Astrocyte (in vitro differentiated cells and primary cell): ENCODE data around the gene SMIM10L2A. TPM values are rescaled to one million over a fixed set of nuclear protein-coding genes. Genes with fewer than 3 reads are reported as not detected.

Source experiments
- DNase-seq: peaks from one replicate; pipeline ENCODE4 v3.0.0-alpha.2; 2010; ENCODE audit warnings: low read depth
- FAIRE-seq: peaks from 2 replicates; lab custom pipeline; 2011; peaks lifted over from hg19 to GRCh38; lab: Jason Lieb, UNC
- H2AFZ ChIP-seq: 2 replicates; pipeline ENCODE4 v1.6.0; 2012; ENCODE audit warnings: low read depth, low read length, inconsistent platforms
- H3K27ac ChIP-seq: 2 replicates; pipeline ENCODE4 v1.5.1; 2011; ENCODE audit warnings: low read depth, low read length, inconsistent platforms
- H3K27me3 ChIP-seq: 2 replicates; pipeline ENCODE4 v1.6.0; 2011; ENCODE audit warnings: low read length, inconsistent platforms; ENCODE audit not compliant: insufficient read depth
- H3K36me3 ChIP-seq: 2 replicates; pipeline ENCODE4 v1.5.1; 2011; ENCODE audit warnings: low read length, inconsistent platforms; ENCODE audit not compliant: insufficient read depth
- H3K4me1 ChIP-seq: 2 replicates; pipeline ENCODE4 v1.5.1; 2011; ENCODE audit warnings: low read length, inconsistent platforms; ENCODE audit not compliant: insufficient read depth
- H3K4me2 ChIP-seq: 2 replicates; pipeline ENCODE4 v1.6.0; 2012; ENCODE audit warnings: low read length, inconsistent platforms
- H3K4me3 ChIP-seq: 2 replicates; pipeline ENCODE4 v1.5.1; 2011; ENCODE audit warnings: low read depth, mild to moderate bottlenecking, low read length, inconsistent platforms; ENCODE audit not compliant: insufficient read depth
- H3K79me2 ChIP-seq: 2 replicates; pipeline ENCODE4 v1.6.0; 2012; ENCODE audit warnings: mild to moderate bottlenecking, low read length, inconsistent platforms; ENCODE audit not compliant: insufficient read depth
- H3K9ac ChIP-seq: 2 replicates; pipeline ENCODE4 v1.6.0; 2012; ENCODE audit warnings: mild to moderate bottlenecking, low read length, inconsistent platforms
- H3K9me3 ChIP-seq: 2 replicates; pipeline ENCODE4 v1.5.1; 2012; ENCODE audit warnings: low read depth, mild to moderate bottlenecking, low read length, inconsistent platforms; ENCODE audit not compliant: insufficient read depth
- H4K20me1 ChIP-seq: 2 replicates; pipeline ENCODE4 v1.6.0; 2012; ENCODE audit warnings: low read length, inconsistent platforms; ENCODE audit not compliant: insufficient read depth
- H3K27ac Mint-ChIP-seq: one replicate; pipeline ENCODE4 v1.8.0; 2021; ENCODE audit warnings: mild to moderate bottlenecking, mixed read lengths; ENCODE audit not compliant: unreplicated experiment
- H3K27me3 Mint-ChIP-seq: one replicate; pipeline ENCODE4 v1.8.0; 2021; ENCODE audit warnings: low read depth, mixed read lengths; ENCODE audit not compliant: unreplicated experiment
- H3K36me3 Mint-ChIP-seq: one replicate; pipeline ENCODE4 v1.8.0; 2021; ENCODE audit warnings: low read depth, mixed read lengths; ENCODE audit not compliant: unreplicated experiment
- H3K4me1 Mint-ChIP-seq: one replicate; pipeline ENCODE4 v1.8.0; 2021; ENCODE audit warnings: low read depth, mixed read lengths; ENCODE audit not compliant: unreplicated experiment
- H3K4me3 Mint-ChIP-seq: one replicate; pipeline ENCODE4 v1.8.0; 2021; ENCODE audit warnings: mild to moderate bottlenecking, moderate library complexity, mixed read lengths; ENCODE audit not compliant: unreplicated experiment
- H3K9me3 Mint-ChIP-seq: one replicate; pipeline ENCODE4 v1.8.0; 2021; ENCODE audit warnings: mild to moderate bottlenecking, mixed read lengths; ENCODE audit not compliant: unreplicated experiment
- CTCF ChIP-seq: IDR thresholded peaks from 2 replicates; pipeline ENCODE4 v1.5.1; 2011; ENCODE audit warnings: low read depth, mild to moderate bottlenecking, inconsistent platforms, low read length, moderate library complexity; ENCODE audit not compliant: insufficient read depth
- EZH2 ChIP-seq: IDR thresholded peaks from 2 replicates; pipeline ENCODE4 v1.6.1; 2012; ENCODE audit warnings: mild to moderate bottlenecking, low read length, inconsistent platforms; ENCODE audit not compliant: insufficient read depth
- total RNA-seq: library from RNA; stranded (reverse); gene quantifications from 2 replicates; pipeline ENCODE4 v1.2.1, GENCODE V29; 2021

The SMIM10L2A gene
- total RNA-seq, 1 donor from 2014 or later, result 0.18 TPM

DNA sequence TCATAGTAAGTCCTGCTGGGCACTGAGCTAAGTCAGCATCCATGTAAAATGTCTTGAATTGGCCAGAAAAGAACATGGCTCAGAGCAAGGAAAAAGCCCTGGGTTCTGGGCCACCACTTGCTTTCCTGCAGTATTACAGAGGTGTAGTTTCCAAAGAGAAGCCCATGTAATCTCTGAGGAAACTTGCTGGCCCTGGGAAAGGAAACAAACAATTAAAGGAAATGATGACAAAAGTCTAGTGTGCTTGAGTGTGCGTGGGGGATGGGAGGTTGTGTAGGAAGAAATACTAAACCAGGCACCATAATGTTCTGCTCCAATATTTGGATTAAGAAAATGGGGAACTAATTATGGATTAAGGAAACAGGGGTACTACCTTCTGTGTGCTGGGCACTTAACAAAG is 39.5 kb upstream of the SMIM10L2A start:
- Histone ChIP-seq H3K79me2 (no peaks in the 10 kb centered on the region), H3K27me3 (no peaks in the 10 kb centered on the region), H2AFZ (no peak overlapping the region), H3K27ac (no peak overlapping the region), H3K36me3 (no peaks in the 10 kb centered on the region), H3K9ac (no peak overlapping the region), H3K4me2 (no peak overlapping the region), H4K20me1 (no peaks in the 10 kb centered on the region), H3K4me1 (no peaks in the 10 kb centered on the region), H3K9me3 (no peaks in the 10 kb centered on the region), H3K4me3 (no peak overlapping the region)
- H3K36me3 Mint-ChIP-seq, result no peaks in the 10 kb centered on the region
- peak; percentile 41 for FAIRE-seq
- H3K4me1 Mint-ChIP-seq, result no peaks in the 10 kb centered on the region
- H3K27ac Mint-ChIP-seq, result no peak overlapping the region
- TF ChIP-seq EZH2 (no peak), CTCF (no peak)
- H3K4me3 Mint-ChIP-seq, result no peak overlapping the region
- H3K27me3 Mint-ChIP-seq, result no peaks in the 10 kb centered on the region
- no peak for DNase-seq
- no peaks in the 10 kb centered on the region for H3K9me3 Mint-ChIP-seq

- no peak for TF ChIP-seq EZH2
- TF ChIP-seq CTCF, result no peak
- Histone ChIP-seq H3K36me3 (no peaks in the 10 kb centered on the region), H3K27me3 (no peaks in the 10 kb centered on the region), H3K4me2 (no peak overlapping the region), H2AFZ (no peak overlapping the region), H3K27ac (no peak overlapping the region), H3K9ac (no peak overlapping the region), H3K9me3 (no peaks in the 10 kb centered on the region), H4K20me1 (no peaks in the 10 kb centered on the region), H3K4me3 (no peak overlapping the region), H3K4me1 (no peaks in the 10 kb centered on the region), H3K79me2 (no peaks in the 10 kb centered on the region)
- no peak overlapping the region for H3K4me3 Mint-ChIP-seq
- DNase-seq (no peak), FAIRE-seq (no peak)
- no peaks in the 10 kb centered on the region for H3K27me3 Mint-ChIP-seq
- H3K9me3 Mint-ChIP-seq, result no peaks in the 10 kb centered on the region
- H3K36me3 Mint-ChIP-seq, result no peaks in the 10 kb centered on the region
- no peaks in the 10 kb centered on the region for H3K4me1 Mint-ChIP-seq
- no peak overlapping the region for H3K27ac Mint-ChIP-seq
These were observed 38.5 kb upstream of the SMIM10L2A start for GRCh38 chrX:135383249-135383648.

DNA sequence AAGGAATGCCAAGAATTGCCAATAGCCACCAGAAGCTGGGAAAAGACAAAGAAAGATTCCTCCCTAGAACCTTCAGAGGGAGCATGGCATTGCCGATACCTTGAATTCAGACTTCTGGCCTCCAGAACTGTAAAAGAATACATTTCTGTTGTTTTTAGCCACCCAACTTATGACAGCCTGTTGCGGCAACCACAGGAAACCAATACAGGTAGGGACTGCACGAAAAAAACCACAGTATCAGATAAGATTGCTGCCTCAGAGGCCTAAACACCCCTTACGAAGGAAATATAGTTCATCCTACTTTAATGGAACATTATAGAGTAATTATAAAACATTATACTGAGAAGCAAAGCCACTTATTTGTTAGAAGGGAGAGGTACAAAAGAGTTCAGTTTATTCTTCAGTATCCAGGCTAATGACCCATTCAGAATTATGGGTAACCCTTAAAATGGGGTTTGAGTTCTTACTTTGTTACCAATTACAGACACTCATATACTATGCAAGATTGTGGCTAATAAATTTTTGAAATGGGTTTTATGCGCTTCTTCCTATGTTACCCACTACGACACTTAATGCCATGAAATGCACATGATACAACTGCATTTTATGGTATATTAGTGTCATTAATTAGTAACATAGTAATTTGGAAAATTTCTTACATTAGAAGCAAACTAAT is 37.4 kb upstream of the SMIM10L2A start:
- Histone ChIP-seq H2AFZ (no peak overlapping the region), H3K4me3 (no peak overlapping the region), H3K4me2 (no peak overlapping the region), H4K20me1 (no peaks in the 10 kb centered on the region), H3K27me3 (no peaks in the 10 kb centered on the region), H3K9ac (no peak overlapping the region), H3K4me1 (no peaks in the 10 kb centered on the region), H3K27ac (no peak overlapping the region), H3K9me3 (no peaks in the 10 kb centered on the region), H3K79me2 (no peaks in the 10 kb centered on the region), H3K36me3 (no peaks in the 10 kb centered on the region)
- H3K4me1 Mint-ChIP-seq, result no peaks in the 10 kb centered on the region
- no peaks in the 10 kb centered on the region for H3K27me3 Mint-ChIP-seq
- H3K9me3 Mint-ChIP-seq, result no peaks in the 10 kb centered on the region
- DNase-seq (no peak), FAIRE-seq (no peak)
- no peaks in the 10 kb centered on the region for H3K36me3 Mint-ChIP-seq
- TF ChIP-seq EZH2, result no peak
- no peak for TF ChIP-seq CTCF
- no peak overlapping the region for H3K27ac Mint-ChIP-seq
- H3K4me3 Mint-ChIP-seq, result no peak overlapping the region
